HepG2 (cell line): ENCODE measurements around the gene CASZ1. TPM values are rescaled to one million over a fixed set of nuclear protein-coding genes. Genes with fewer than 3 reads are reported as not detected.

Experiments used
- CHD2 ChIP-seq: IDR thresholded peaks from 2 replicates; pipeline ENCODE4 v1.6.1; 2011; ENCODE audit warnings: low read depth, low read length, improper control_type of control experiment
- ZNF274 ChIP-seq: sonication (generic); formaldehyde crosslinking; IDR thresholded peaks from 2 replicates; pipeline ENCODE4 v1.5.1; 2020; ENCODE audit warnings: mild to moderate bottlenecking, missing genetic modification reagents
- ZNF883 ChIP-seq: sonication (generic); formaldehyde crosslinking; IDR thresholded peaks from 2 replicates; pipeline ENCODE4 v1.5.1; 2020; ENCODE audit warnings: mild to moderate bottlenecking, missing genetic modification reagents; ENCODE audit errors: not compliant biosample characterization
- polyA plus RNA-seq, 8 experiments: library from polyadenylated mRNA; depleted of rRNA in 3 of 8; stranded (reverse) in 7 of 8; unstranded in 1 of 8; fragments of >200 nt; fragmentation: Illumina TruSeq in 4 of 8; extraction: Trizol in 4 of 8; gene quantifications; 2 replicates each; pipeline versions ENCODE4 v1.2.1 to v1.2.3, GENCODE V29; 2011 to 2016; ENCODE audit warnings: low read depth in 4 of 8, missing spikeins in 1 of 8, mixed read lengths in 1 of 8; ENCODE audit not compliant: insufficient read depth in 1 of 8
- total RNA-seq, 5 experiments: library from RNA; depleted of rRNA; stranded (reverse); fragments of >200 nt; fragmentation: Illumina TruSeq; extraction: Trizol; gene quantifications; 2 replicates each; pipeline ENCODE4 v1.2.3, GENCODE V29; 2016; ENCODE audit warnings: low read depth in 1 of 5
- TF ChIP-seq, protein P1 (sequence below): sonication (generic); formaldehyde crosslinking; IDR thresholded peaks from 2 replicates; pipeline ENCODE4 v1.4.0; 2020; ENCODE audit warnings: missing genetic modification reagents
- TF ChIP-seq, protein P2 (sequence below): sonication (generic); formaldehyde crosslinking; IDR thresholded peaks from 2 replicates; pipeline ENCODE4 v1.5.1; 2020; ENCODE audit warnings: mild to moderate bottlenecking, missing genetic modification reagents, moderate library complexity

The CASZ1 gene
- total and polyA plus RNA-seq, 2 of the 13 experiments (the other 11 are each of a cell fraction or from before 2014, with no cell fraction given): 1.9 to 3.7 TPM

DNA sequence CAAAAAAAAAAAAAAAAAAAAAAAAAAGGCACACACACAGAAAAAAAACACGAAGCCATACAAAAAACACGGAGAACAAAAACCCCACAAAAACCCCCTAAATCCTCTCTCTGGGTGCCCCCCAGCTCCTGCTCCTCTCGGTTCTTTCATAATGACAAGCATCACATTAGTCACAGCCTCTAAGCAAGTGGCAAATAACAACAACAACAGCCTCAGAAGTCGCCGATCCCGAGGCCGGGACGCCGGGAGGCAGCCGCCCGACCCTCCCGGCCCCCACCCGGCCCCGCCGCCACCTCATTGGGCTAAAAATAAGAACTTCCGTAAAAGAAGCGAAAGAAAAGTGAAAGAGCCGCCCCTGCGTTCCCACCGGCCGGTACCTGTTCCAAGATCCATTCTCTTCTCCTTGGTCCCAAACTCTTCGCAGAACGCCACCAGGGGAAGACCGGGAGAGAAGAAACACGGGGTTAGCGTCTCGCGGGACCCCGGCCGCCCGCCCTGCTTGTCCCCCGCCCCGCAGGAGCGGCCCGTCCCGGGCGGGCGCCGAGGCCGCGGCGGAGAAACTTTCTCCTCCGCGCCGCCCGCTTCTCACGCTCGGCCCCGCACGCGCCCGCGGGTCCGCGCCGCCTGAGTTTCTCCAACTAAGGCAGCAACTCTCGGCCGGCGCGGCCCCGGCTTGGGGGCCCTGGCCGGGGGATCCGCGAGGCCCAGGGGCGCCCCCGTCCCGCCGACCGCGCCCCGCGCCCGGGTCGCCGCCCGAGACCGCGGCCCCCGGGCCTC is 102.8 kb downstream of the CASZ1 start (continued):
- TF ChIP-seq, protein P1, sequence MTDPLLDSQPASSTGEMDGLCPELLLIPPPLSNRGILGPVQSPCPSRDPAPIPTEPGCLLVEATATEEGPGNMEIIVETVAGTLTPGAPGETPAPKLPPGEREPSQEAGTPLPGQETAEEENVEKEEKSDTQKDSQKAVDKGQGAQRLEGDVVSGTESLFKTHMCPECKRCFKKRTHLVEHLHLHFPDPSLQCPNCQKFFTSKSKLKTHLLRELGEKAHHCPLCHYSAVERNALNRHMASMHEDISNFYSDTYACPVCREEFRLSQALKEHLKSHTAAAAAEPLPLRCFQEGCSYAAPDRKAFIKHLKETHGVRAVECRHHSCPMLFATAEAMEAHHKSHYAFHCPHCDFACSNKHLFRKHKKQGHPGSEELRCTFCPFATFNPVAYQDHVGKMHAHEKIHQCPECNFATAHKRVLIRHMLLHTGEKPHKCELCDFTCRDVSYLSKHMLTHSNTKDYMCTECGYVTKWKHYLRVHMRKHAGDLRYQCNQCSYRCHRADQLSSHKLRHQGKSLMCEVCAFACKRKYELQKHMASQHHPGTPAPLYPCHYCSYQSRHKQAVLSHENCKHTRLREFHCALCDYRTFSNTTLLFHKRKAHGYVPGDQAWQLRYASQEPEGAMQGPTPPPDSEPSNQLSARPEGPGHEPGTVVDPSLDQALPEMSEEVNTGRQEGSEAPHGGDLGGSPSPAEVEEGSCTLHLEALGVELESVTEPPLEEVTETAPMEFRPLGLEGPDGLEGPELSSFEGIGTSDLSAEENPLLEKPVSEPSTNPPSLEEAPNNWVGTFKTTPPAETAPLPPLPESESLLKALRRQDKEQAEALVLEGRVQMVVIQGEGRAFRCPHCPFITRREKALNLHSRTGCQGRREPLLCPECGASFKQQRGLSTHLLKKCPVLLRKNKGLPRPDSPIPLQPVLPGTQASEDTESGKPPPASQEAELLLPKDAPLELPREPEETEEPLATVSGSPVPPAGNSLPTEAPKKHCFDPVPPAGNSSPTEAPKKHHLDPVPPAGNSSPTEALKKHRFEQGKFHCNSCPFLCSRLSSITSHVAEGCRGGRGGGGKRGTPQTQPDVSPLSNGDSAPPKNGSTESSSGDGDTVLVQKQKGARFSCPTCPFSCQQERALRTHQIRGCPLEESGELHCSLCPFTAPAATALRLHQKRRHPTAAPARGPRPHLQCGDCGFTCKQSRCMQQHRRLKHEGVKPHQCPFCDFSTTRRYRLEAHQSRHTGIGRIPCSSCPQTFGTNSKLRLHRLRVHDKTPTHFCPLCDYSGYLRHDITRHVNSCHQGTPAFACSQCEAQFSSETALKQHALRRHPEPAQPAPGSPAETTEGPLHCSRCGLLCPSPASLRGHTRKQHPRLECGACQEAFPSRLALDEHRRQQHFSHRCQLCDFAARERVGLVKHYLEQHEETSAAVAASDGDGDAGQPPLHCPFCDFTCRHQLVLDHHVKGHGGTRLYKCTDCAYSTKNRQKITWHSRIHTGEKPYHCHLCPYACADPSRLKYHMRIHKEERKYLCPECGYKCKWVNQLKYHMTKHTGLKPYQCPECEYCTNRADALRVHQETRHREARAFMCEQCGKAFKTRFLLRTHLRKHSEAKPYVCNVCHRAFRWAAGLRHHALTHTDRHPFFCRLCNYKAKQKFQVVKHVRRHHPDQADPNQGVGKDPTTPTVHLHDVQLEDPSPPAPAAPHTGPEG (CRISPR knock-in tag): 0 out of 2 replicates have a peak, but pooled peaks have one; percentile 16
- TF ChIP-seq ZNF274 (CRISPR knock-in tag) (no peak), ZNF883 (CRISPR knock-in tag) (no peak), CHD2 (peak; percentile 71)
- TF ChIP-seq, protein P2, sequence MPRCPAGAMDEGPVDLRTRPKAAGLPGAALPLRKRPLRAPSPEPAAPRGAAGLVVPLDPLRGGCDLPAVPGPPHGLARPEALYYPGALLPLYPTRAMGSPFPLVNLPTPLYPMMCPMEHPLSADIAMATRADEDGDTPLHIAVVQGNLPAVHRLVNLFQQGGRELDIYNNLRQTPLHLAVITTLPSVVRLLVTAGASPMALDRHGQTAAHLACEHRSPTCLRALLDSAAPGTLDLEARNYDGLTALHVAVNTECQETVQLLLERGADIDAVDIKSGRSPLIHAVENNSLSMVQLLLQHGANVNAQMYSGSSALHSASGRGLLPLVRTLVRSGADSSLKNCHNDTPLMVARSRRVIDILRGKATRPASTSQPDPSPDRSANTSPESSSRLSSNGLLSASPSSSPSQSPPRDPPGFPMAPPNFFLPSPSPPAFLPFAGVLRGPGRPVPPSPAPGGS (CRISPR knock-in tag): no peak
